ENCODE measurements around the gene RTEL1. TPM values are rescaled to one million over a fixed set of nuclear protein-coding genes. Genes with fewer than 3 reads are reported as not detected.
"Not testable (repeated sequence)": the region's sequence is repeated elsewhere in the genome, so short reads cannot be mapped to it uniquely, and the experiment has no call there.

The RTEL1 gene
- polyA plus RNA-seq, 3 donors = 1.0 to 15.5 (median 4.8) TPM

GRCh38 chr20:63648190-63648589 lies 9.9 kb upstream of the RTEL1 start:
- peaks cover 7% of the 10 kb centered on the region for H3K4me1 Mint-ChIP-seq
- Histone ChIP-seq H3K4me2 (replicated peaks; ENCODE audit: extremely low read depth, low read length, poor library complexity, severe bottlenecking) (no peak overlapping the region), H3K9ac (ENCODE audit: insufficient read depth, low read length, poor library complexity, severe bottlenecking) (no peak overlapping the region), H4K20me1 (ENCODE audit: insufficient read depth, low read length) (no peaks in the 10 kb centered on the region), H3K27me3 (ENCODE audit: control insufficient read depth in 2 of 2, insufficient read depth in 2 of 2, low read length in 2 of 2) (peaks cover 16 to 19% of the 10 kb centered on the region in 2 donors), H3K4me1 (ENCODE audit: control insufficient read depth in 1 of 2, insufficient read depth in 2 of 2, low read length in 2 of 2) (peaks cover 9 to 15% of the 10 kb centered on the region in 2 donors), H2AFZ (ENCODE audit: insufficient read depth, low read depth, low read length, poor library complexity, severe bottlenecking) (no peak overlapping the region), H3K27ac (ENCODE audit: low read depth in 1 of 2, low read length in 2 of 2) (no peak overlapping the region), H3K9me3 (replicated peaks in 1 of 2; ENCODE audit: control insufficient read depth in 1 of 2, insufficient read depth in 1 of 2, low read length in 2 of 2) (peaks cover 0 to 7% of the 10 kb centered on the region in 2 donors), H3K36me3 (replicated peaks in 1 of 2; ENCODE audit: control insufficient read depth in 1 of 2, insufficient read depth in 2 of 2, low read length in 2 of 2) (no peaks in the 10 kb centered on the region), H3K4me3 (replicated peaks in 1 of 3; ENCODE audit: low read depth in 2 of 3, low read length in 3 of 3) (no peak overlapping the region), H3K79me2 (ENCODE audit: insufficient read depth, low read length) (no peaks in the 10 kb centered on the region)
- peak overlapping the region in 1 of 7 donors; percentile 63 for H3K27ac Mint-ChIP-seq
- WGBS (ENCODE audit: insufficient coverage) = no CpG with 5 or more reads among the region's 6 CpGs
- intact Hi-C loops (cut with micrococcal nuclease) = no loop called here
- TF ChIP-seq CTCF (IDR thresholded peaks at IDR 0.05) = no peak
- no peak overlapping the region for H3K4me3 Mint-ChIP-seq
- H3K27me3 Mint-ChIP-seq (ENCODE audit: low read depth in 3 of 3) = peaks cover 20 to 36% (median 26%) of the 10 kb centered on the region in 3 donors
- no peak for DNase-seq
- peaks cover 0 to 8% (median 3%) of the 10 kb centered on the region in 7 donors for H3K9me3 Mint-ChIP-seq
- peaks cover 0 to 3% of the 10 kb centered on the region in 2 donors for H3K36me3 Mint-ChIP-seq

GRCh38 chr20:63648895-63649589 lies 9.1 kb upstream of the RTEL1 start:
- Mint-ChIP-seq H3K27ac (no peak overlapping the region), H3K4me3 (no peak overlapping the region), H3K27me3 (ENCODE audit: low read depth in 3 of 3) (peaks cover 20 to 39% (median 30%) of the 10 kb centered on the region in 3 donors), H3K4me1 (peaks cover 13% of the 10 kb centered on the region), H3K36me3 (peaks cover 0 to 3% of the 10 kb centered on the region in 2 donors), H3K9me3 (peaks cover 0 to 8% (median 3%) of the 10 kb centered on the region in 7 donors)
- H3K27ac ChIP-seq (ENCODE audit: low read depth in 1 of 2, low read length in 2 of 2) = no peak overlapping the region
- H3K4me1 ChIP-seq (ENCODE audit: control insufficient read depth in 1 of 2, insufficient read depth in 2 of 2, low read length in 2 of 2) = peaks cover 15 to 24% of the 10 kb centered on the region in 2 donors
- H3K9me3 ChIP-seq (replicated peaks in 1 of 2; ENCODE audit: control insufficient read depth in 1 of 2, insufficient read depth in 1 of 2, low read length in 2 of 2) = peaks cover 0 to 7% of the 10 kb centered on the region in 2 donors
- no peak overlapping the region for H3K4me3 ChIP-seq (replicated peaks in 1 of 3; ENCODE audit: low read depth in 2 of 3, low read length in 3 of 3)
- H3K9ac ChIP-seq (ENCODE audit: insufficient read depth, low read length, poor library complexity, severe bottlenecking) = no peak overlapping the region
- intact Hi-C loops (cut with micrococcal nuclease) = no loop called here
- H3K27me3 ChIP-seq (ENCODE audit: control insufficient read depth in 2 of 2, insufficient read depth in 2 of 2, low read length in 2 of 2) = peaks cover 16 to 24% of the 10 kb centered on the region in 2 donors
- 87% methylated on average over 11 of the region's 11 CpGs for WGBS (ENCODE audit: insufficient coverage)
- TF ChIP-seq CTCF (IDR thresholded peaks at IDR 0.05) = no peak
- no peak for DNase-seq
- H3K79me2 ChIP-seq (ENCODE audit: insufficient read depth, low read length) = no peaks in the 10 kb centered on the region
- H3K36me3 ChIP-seq (replicated peaks in 1 of 2; ENCODE audit: control insufficient read depth in 1 of 2, insufficient read depth in 2 of 2, low read length in 2 of 2) = no peaks in the 10 kb centered on the region
- no peak overlapping the region for H2AFZ ChIP-seq (ENCODE audit: insufficient read depth, low read depth, low read length, poor library complexity, severe bottlenecking)
- no peak overlapping the region for H3K4me2 ChIP-seq (replicated peaks; ENCODE audit: extremely low read depth, low read length, poor library complexity, severe bottlenecking)
- H4K20me1 ChIP-seq (ENCODE audit: insufficient read depth, low read length) = no peaks in the 10 kb centered on the region

- H3K27me3 Mint-ChIP-seq (ENCODE audit: low read depth in 3 of 3) = peaks cover 21 to 41% (median 36%) of the 10 kb centered on the region in 3 donors
- 95% methylated on average over 4 of the region's 25 CpGs for WGBS (ENCODE audit: insufficient coverage)
- H3K9me3 Mint-ChIP-seq; H3K9ac ChIP-seq (ENCODE audit: insufficient read depth, low read length, poor library complexity, severe bottlenecking); H4K20me1 ChIP-seq (ENCODE audit: insufficient read depth, low read length); H3K27ac Mint-ChIP-seq; H2AFZ ChIP-seq (ENCODE audit: insufficient read depth, low read depth, low read length, poor library complexity, severe bottlenecking); H3K27ac ChIP-seq (ENCODE audit: low read depth in 1 of 2, low read length in 2 of 2); DNase-seq; H3K79me2 ChIP-seq (ENCODE audit: insufficient read depth, low read length); H3K4me3 ChIP-seq (replicated peaks in 1 of 3; ENCODE audit: low read depth in 2 of 3, low read length in 3 of 3); H3K4me3 Mint-ChIP-seq; intact Hi-C loops (cut with micrococcal nuclease); H3K36me3 ChIP-seq (replicated peaks in 1 of 2; ENCODE audit: control insufficient read depth in 1 of 2, insufficient read depth in 2 of 2, low read length in 2 of 2); H3K9me3 ChIP-seq (replicated peaks in 1 of 2; ENCODE audit: control insufficient read depth in 1 of 2, insufficient read depth in 1 of 2, low read length in 2 of 2); H3K4me2 ChIP-seq (replicated peaks; ENCODE audit: extremely low read depth, low read length, poor library complexity, severe bottlenecking); H3K36me3 Mint-ChIP-seq: not testable (repeated sequence)
- Histone ChIP-seq H3K4me1 (ENCODE audit: control insufficient read depth in 1 of 2, insufficient read depth in 2 of 2, low read length in 2 of 2) (peaks cover 16 to 25% of the 10 kb centered on the region in 2 donors), H3K27me3 (ENCODE audit: control insufficient read depth in 2 of 2, insufficient read depth in 2 of 2, low read length in 2 of 2) (peaks cover 16 to 33% of the 10 kb centered on the region in 2 donors)
- peaks cover 15% of the 10 kb centered on the region for H3K4me1 Mint-ChIP-seq
These were observed 7.6 kb upstream of the RTEL1 start for GRCh38 chr20:63650486-63650885.
